DOHH2 (cell line): Measurements from ENCODE around the gene SV2A.
A peak's percentile ranks its signal among the peaks of the same experiment; 100 is the strongest.

Source experiments
- H3F3A ChIP-seq: fragments of 200-600 bp; sonication (generic), shearing (Covaris generic); 2 replicates; pipeline ENCODE4 v1.6.0; 2016; ENCODE audit warnings: antibody characterized with exemption, mild to moderate bottlenecking; ENCODE audit not compliant: control insufficient read depth, insufficient read depth
- H3K27ac ChIP-seq: fragments of 200-600 bp; sonication (generic); 2 replicates; pipeline ENCODE4 v1.5.1; 2014; ENCODE audit warnings: low read depth, mild to moderate bottlenecking, low read length, moderate library complexity
- H3K27me3 ChIP-seq: fragments of 200-600 bp; sonication (generic); 2 replicates; pipeline ENCODE4 v1.6.1; 2014; ENCODE audit warnings: mild to moderate bottlenecking, low read length, mixed read lengths; ENCODE audit not compliant: control insufficient read depth
- H3K36me3 ChIP-seq: fragments of 200-600 bp; sonication (generic); 2 replicates; pipeline ENCODE4 v1.6.1; 2014; ENCODE audit warnings: mild to moderate bottlenecking, low read length, moderate library complexity, mixed read lengths; ENCODE audit not compliant: control insufficient read depth
- H3K4me1 ChIP-seq: fragments of 200-600 bp; sonication (generic); 2 replicates; pipeline ENCODE4 v1.6.1; 2014; ENCODE audit warnings: mild to moderate bottlenecking, low read length, mixed read lengths; ENCODE audit not compliant: control insufficient read depth
- H3K4me2 ChIP-seq: fragments of 200-600 bp; sonication (generic); 2 replicates; pipeline ENCODE4 v1.6.0; 2014; ENCODE audit warnings: mild to moderate bottlenecking, low read length, moderate library complexity
- H3K4me3 ChIP-seq: fragments of 200-600 bp; sonication (generic); 2 replicates; pipeline ENCODE4 v1.5.1; 2014; ENCODE audit warnings: mild to moderate bottlenecking, low read length, mixed read lengths
- H3K79me2 ChIP-seq: fragments of 200-600 bp; sonication (generic); 2 replicates; pipeline ENCODE4 v1.6.1; 2014; ENCODE audit warnings: mild to moderate bottlenecking, low read length, mixed read lengths; ENCODE audit not compliant: control insufficient read depth
- H3K9me2 ChIP-seq: fragments of 200-600 bp; sonication (generic); replicated peaks from 2 replicates; pipeline ENCODE4 v1.6.1; 2014; ENCODE audit warnings: mild to moderate bottlenecking, low read length, mixed read lengths; ENCODE audit not compliant: control insufficient read depth
- H3K9me3 ChIP-seq: fragments of 200-600 bp; sonication (generic); 2 replicates; pipeline ENCODE4 v1.6.1; 2014; ENCODE audit warnings: antibody characterized with exemption, low read length, mixed read lengths; ENCODE audit not compliant: control insufficient read depth, insufficient read depth
- H4K20me1 ChIP-seq: fragments of 200-600 bp; sonication (generic); 2 replicates; pipeline ENCODE4 v1.6.0; 2014; ENCODE audit warnings: low read depth, mild to moderate bottlenecking, antibody characterized with exemption, low read length, moderate library complexity; ENCODE audit not compliant: control insufficient read depth, insufficient read depth
- CTCF ChIP-seq: fragments of 200-600 bp; sonication (generic); IDR thresholded peaks from one replicate; pipeline ENCODE4 v1.5.1; 2014; ENCODE audit warnings: antibody characterized with exemption, mild to moderate bottlenecking, low read depth, low read length; ENCODE audit not compliant: poor library complexity, severe bottlenecking
- EZH2phosphoT487 ChIP-seq: fragments of 200-600 bp; sonication (generic); IDR thresholded peaks from 2 replicates; pipeline ENCODE4 v1.6.1; 2017; ENCODE audit warnings: borderline replicate concordance, mild to moderate bottlenecking, antibody characterized with exemption, low read length, moderate library complexity, mixed read lengths

Gene SV2A

GRCh38 chr1:149885339-149886120 is 32.1 kb downstream of the SV2A start:
- Histone ChIP-seq H4K20me1 (no peaks in the 10 kb centered on the region), H3K4me1 (peaks cover 51% of the 10 kb centered on the region), H3K36me3 (peaks cover 4% of the 10 kb centered on the region), H3K9me2 (no peaks in the 10 kb centered on the region), H3K9me3 (no peaks in the 10 kb centered on the region), H3K4me3 (peak overlapping the region; percentile 84), H3F3A (peaks cover 42% of the 10 kb centered on the region), H3K27ac (peak overlapping the region; percentile 98), H3K4me2 (peak overlapping the region; percentile 92), H3K27me3 (no peaks in the 10 kb centered on the region), H3K79me2 (no peaks in the 10 kb centered on the region)
- TF ChIP-seq EZH2phosphoT487 (no peak), CTCF (no peak)

GRCh38 chr1:149884433-149885338 is 33.0 kb downstream of the SV2A start:
- Histone ChIP-seq H3K9me2 (no peaks in the 10 kb centered on the region), H3K4me1 (peaks cover 43% of the 10 kb centered on the region), H3K79me2 (no peaks in the 10 kb centered on the region), H3K4me3 (peak overlapping the region; percentile 84), H3K36me3 (peaks cover 4% of the 10 kb centered on the region), H3K27ac (peak overlapping the region; percentile 98), H3K9me3 (no peaks in the 10 kb centered on the region), H3K27me3 (no peaks in the 10 kb centered on the region), H4K20me1 (no peaks in the 10 kb centered on the region), H3F3A (peaks cover 41% of the 10 kb centered on the region), H3K4me2 (peak overlapping the region; percentile 92)
- TF ChIP-seq CTCF (no peak), EZH2phosphoT487 (no peak)

- H4K20me1 ChIP-seq, result no peaks in the 10 kb centered on the region
- H3K27me3 ChIP-seq, result no peaks in the 10 kb centered on the region
- H3K4me2 ChIP-seq, result peak overlapping the region; percentile 92
- no peaks in the 10 kb centered on the region for H3K9me3 ChIP-seq
- no peaks in the 10 kb centered on the region for H3K79me2 ChIP-seq
- peaks cover 4% of the 10 kb centered on the region for H3K36me3 ChIP-seq
- no peaks in the 10 kb centered on the region for H3K9me2 ChIP-seq
- TF ChIP-seq EZH2phosphoT487 (no peak), CTCF (no peak)
- H3F3A ChIP-seq, result peaks cover 35% of the 10 kb centered on the region
- peaks cover 33% of the 10 kb centered on the region for H3K4me1 ChIP-seq
- peak overlapping the region; percentile 98 for H3K27ac ChIP-seq
- H3K4me3 ChIP-seq, result peak overlapping the region; percentile 84
Measured at GRCh38 chr1:149883598-149884247, 33.9 kb downstream of the SV2A start.
